ENCODE data around the gene KRT77. TPM values are rescaled to one million over a fixed set of nuclear protein-coding genes. Genes with fewer than 3 reads are reported as not detected.
"Not testable (repeated sequence)": the region's sequence is repeated elsewhere in the genome, so short reads cannot be mapped to it uniquely, and the experiment has no call there.

KRT77 gene
- total RNA-seq, 1 donor from 2014 or later: not detected

GRCh38 chr12:52681526-52682380 is 21.6 kb downstream of the KRT77 start:
- intact Hi-C loops (cut with DNase I): no loop called here
- DNase-seq (ENCODE audit: low spot score): no peak

GRCh38 chr12:52680363-52680762 is 23.0 kb downstream of the KRT77 start, which contains the start of gene KRT1:
Gene KRT1 (minus strand): TSS chr12:52680407. CDS start chr12:52680348, 59 bp downstream.
- no peak for DNase-seq (ENCODE audit: low spot score)

GRCh38 chr12:52679875-52680274 is 23.4 kb downstream of the KRT77 start:
- no peak for DNase-seq (ENCODE audit: low spot score)
- intact Hi-C loops (cut with DNase I): no loop called here

More at GRCh38 chr12:52680363-52680762, 23.0 kb downstream of the KRT77 start, which contains the start of gene KRT1:
- intact Hi-C loops (cut with DNase I): no loop called here

GRCh38 chr12:52677671-52678070 is 25.7 kb downstream of the KRT77 start:
- intact Hi-C loops (cut with DNase I): no loop called here
- DNase-seq (ENCODE audit: low spot score): no peak

- intact Hi-C loops (cut with DNase I): no loop called here
- DNase-seq (ENCODE audit: low spot score): no peak
Observed at GRCh38 chr12:52677126-52677525, 26.2 kb downstream of the KRT77 start.

- intact Hi-C loops (cut with DNase I): no loop called here
- DNase-seq (ENCODE audit: low spot score): no peak
Observed at GRCh38 chr12:52676163-52676562, 27.2 kb downstream of the KRT77 start.

- intact Hi-C loops (cut with DNase I): no loop called here
- DNase-seq (ENCODE audit: low spot score): no peak
Observed at GRCh38 chr12:52675301-52675701, 28.0 kb downstream of the KRT77 start.

GRCh38 chr12:52674433-52674775 is 28.9 kb downstream of the KRT77 start:
- intact Hi-C loops (cut with DNase I): no loop called here
- no peak for DNase-seq (ENCODE audit: low spot score)

- intact Hi-C loops (cut with DNase I): no loop called here
Observed at GRCh38 chr12:52673713-52674432, 29.5 kb downstream of the KRT77 start.

GRCh38 chr12:52673217-52673616 is 30.1 kb downstream of the KRT77 start:
- DNase-seq (ENCODE audit: low spot score): no peak
- intact Hi-C loops (cut with DNase I): no loop called here

More at GRCh38 chr12:52673713-52674432, 29.5 kb downstream of the KRT77 start:
- DNase-seq (ENCODE audit: low spot score): no peak

- intact Hi-C loops (cut with DNase I): no loop called here
Observed at GRCh38 chr12:52672321-52672933, 30.9 kb downstream of the KRT77 start.

GRCh38 chr12:52670961-52671360 is 32.4 kb downstream of the KRT77 start:
- DNase-seq (ENCODE audit: low spot score): no peak
- intact Hi-C loops (cut with DNase I): no loop called here

More at GRCh38 chr12:52672321-52672933, 30.9 kb downstream of the KRT77 start:
- no peak for DNase-seq (ENCODE audit: low spot score)

- no peak for DNase-seq (ENCODE audit: low spot score)
- intact Hi-C loops (cut with DNase I): no loop called here
Observed at GRCh38 chr12:52670506-52670905, 32.8 kb downstream of the KRT77 start.

GRCh38 chr12:52669941-52670340 is 33.4 kb downstream of the KRT77 start:
- DNase-seq (ENCODE audit: low spot score); intact Hi-C loops (cut with DNase I): not testable (repeated sequence)

- intact Hi-C loops (cut with DNase I): no loop called here
- no peak for DNase-seq (ENCODE audit: low spot score)
Observed at GRCh38 chr12:52669426-52669825, 33.9 kb downstream of the KRT77 start.

GRCh38 chr12:52667931-52668330 is 35.4 kb downstream of the KRT77 start:
- DNase-seq (ENCODE audit: low spot score): no peak
- intact Hi-C loops (cut with DNase I): no loop called here

GRCh38 chr12:52667509-52667908 is 35.8 kb downstream of the KRT77 start:
- intact Hi-C loops (cut with DNase I): no loop called here
- no peak for DNase-seq (ENCODE audit: low spot score)

- no peak for DNase-seq (ENCODE audit: low spot score)
- intact Hi-C loops (cut with DNase I): no loop called here
Observed at GRCh38 chr12:52666471-52666870, 36.9 kb downstream of the KRT77 start.

- DNase-seq (ENCODE audit: low spot score): no peak
- intact Hi-C loops (cut with DNase I): no loop called here
Observed at GRCh38 chr12:52663420-52663819, 39.9 kb downstream of the KRT77 start.

GRCh38 chr12:52662918-52663229 is 40.5 kb downstream of the KRT77 start:
- DNase-seq (ENCODE audit: low spot score): no peak
- intact Hi-C loops (cut with DNase I): no loop called here

All from cardiac septum (tissue), 1 donor.